Activated CD4-positive, alpha-beta T cell treated with anti-CD3 and anti-CD28 coated beads, Interleukin-2, amount 50 U/mL, for 24 hours (primary cell): ENCODE data around the gene ACSF2.
"Not testable (repeated sequence)": the region's sequence is repeated elsewhere in the genome, so short reads cannot be mapped to it uniquely, and the experiment has no call there.

ENCODE experiments used
- DNase-seq, 2 donors: peaks; one replicate each; pipeline ENCODE4 v3.0.0-alpha.2; 2020; ENCODE audit warnings: low read depth in 1 of 2, low spot score in 1 of 2

Gene ACSF2

GRCh38 chr17:50407921-50408320 is 18.1 kb upstream of the ACSF2 start:
- no peak for DNase-seq

GRCh38 chr17:50412188-50412732 is 13.8 kb upstream of the ACSF2 start:
- DNase-seq, result no peak

DNA sequence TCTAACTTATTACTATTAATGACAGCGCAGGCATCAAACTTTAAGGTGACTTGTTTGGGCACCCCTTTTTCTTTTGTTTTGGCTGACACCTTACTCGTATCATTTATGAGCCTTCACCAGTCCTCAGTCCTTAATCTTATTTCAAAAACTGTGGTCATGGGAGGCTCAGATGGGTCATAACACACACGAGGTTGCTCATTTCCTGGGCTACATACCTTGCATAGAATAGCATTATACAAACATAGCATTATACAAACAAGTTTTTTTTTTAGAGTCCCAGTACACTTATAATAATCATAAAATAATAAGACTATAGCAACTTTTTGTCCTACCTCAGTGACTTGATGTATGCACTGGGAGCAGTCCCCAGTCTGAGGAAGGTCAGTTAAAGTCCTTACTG is 11.2 kb upstream of the ACSF2 start:
- DNase-seq, result no peak

- not testable (repeated sequence) for DNase-seq
Measured at GRCh38 chr17:50419577-50419976, 6.4 kb upstream of the ACSF2 start.

DNA sequence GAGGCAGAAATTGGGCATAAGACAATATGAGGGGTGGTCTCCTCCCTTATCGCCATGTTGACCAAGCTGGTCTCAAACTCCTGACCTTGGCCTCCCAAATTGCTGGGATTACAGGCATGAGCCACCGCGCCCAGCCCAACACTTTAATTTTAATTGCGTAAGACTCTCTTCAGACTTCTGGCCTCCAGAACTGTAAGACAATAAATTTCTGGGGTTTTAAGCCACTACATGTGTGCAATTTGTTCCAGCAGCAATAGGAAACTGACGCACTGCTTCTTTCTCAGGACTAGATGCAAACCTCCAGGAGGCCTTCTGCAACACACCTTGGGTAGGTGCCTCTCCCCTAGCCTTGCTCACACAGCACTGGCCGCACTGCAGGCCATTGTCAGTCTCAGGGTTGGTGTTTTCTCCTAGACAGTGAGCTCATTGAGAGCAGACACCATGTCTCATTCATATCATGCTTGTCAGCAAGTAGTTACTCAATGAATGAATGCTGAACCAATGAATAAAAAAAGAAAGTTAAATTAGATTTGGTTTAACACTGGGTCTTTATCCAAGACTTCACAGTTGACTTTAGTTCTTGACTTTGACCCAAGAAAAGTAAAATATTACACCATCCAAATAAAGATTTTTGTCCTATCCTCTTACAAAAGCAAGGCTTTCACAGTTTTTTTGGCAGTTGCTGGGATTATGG is 5.5 kb upstream of the ACSF2 start:
- no peak for DNase-seq

DNA sequence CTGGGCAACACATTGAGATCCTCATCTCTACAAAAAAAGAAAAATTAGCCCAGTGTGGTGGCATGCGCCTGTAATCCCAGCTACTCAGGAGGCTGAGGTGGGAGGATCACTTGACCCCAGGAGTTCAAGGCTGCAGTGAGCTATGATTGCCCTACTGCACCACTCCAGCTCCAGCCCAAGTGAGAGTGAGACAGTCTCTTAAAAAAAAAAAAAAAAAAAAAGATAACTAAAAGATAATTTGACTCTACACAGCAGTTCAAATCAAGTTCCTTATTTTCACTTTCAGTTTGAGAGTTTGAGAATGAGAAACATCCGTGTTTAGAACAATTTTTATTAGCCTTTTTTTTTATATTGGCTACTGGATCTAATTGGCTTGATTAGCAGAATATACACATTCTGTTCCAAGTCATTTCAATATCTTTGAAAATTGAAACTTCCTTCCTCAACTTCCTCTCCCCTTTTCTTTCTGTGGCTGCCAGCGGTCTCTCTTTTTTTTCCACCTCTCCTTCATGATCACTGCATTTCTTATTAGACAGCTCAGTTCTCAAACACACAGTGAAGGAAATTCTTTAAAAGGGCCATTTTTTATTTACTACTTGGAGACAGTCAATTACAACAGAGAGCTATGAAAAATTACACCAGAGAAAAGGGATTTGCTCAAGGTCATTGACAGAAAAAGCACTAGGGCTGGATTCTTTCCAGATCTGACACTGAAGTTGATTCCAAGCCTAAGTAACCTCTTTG is 4.5 kb upstream of the ACSF2 start:
- DNase-seq, result no peak

- DNase-seq, result no peak
Measured at GRCh38 chr17:50422738-50423137, 3.3 kb upstream of the ACSF2 start.

DNA sequence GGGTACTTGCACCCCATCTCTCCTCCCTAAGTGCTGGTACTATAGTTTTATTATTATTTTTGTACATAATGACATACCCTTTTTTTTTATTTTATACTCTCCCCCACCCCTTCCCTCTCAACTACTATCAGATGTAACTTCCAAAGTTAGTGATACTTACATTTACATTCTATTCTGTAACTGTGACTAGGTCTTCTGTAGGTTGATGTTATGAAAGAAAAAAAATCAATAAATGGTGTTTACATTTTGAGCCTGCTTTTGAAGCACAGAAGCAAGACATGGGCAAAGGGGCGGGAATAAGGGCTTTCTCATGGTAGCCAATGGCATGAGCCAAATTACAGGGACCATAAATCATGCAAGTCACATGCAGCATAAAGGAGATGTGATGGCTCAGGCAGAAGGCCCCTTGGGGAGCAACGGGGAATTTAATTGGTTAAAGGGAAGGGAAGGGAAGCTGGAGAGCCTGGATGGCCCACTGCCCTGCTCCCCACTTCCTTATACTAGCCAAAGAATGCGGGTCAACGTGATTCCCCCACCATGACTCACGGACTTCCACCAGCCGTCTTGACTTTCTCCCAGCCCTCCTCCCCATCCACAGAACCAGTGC is 2.4 kb upstream of the ACSF2 start:
- no peak for DNase-seq

- DNase-seq, result no peak
Measured at GRCh38 chr17:50424246-50424995, 1.6 kb upstream of the ACSF2 start.

- no peak for DNase-seq
Measured at GRCh38 chr17:50424996-50425681, 879 bp upstream of the ACSF2 start.

GRCh38 chr17:50426472-50426782 is 409 bp downstream of the ACSF2 start:
- no peak for DNase-seq

DNA sequence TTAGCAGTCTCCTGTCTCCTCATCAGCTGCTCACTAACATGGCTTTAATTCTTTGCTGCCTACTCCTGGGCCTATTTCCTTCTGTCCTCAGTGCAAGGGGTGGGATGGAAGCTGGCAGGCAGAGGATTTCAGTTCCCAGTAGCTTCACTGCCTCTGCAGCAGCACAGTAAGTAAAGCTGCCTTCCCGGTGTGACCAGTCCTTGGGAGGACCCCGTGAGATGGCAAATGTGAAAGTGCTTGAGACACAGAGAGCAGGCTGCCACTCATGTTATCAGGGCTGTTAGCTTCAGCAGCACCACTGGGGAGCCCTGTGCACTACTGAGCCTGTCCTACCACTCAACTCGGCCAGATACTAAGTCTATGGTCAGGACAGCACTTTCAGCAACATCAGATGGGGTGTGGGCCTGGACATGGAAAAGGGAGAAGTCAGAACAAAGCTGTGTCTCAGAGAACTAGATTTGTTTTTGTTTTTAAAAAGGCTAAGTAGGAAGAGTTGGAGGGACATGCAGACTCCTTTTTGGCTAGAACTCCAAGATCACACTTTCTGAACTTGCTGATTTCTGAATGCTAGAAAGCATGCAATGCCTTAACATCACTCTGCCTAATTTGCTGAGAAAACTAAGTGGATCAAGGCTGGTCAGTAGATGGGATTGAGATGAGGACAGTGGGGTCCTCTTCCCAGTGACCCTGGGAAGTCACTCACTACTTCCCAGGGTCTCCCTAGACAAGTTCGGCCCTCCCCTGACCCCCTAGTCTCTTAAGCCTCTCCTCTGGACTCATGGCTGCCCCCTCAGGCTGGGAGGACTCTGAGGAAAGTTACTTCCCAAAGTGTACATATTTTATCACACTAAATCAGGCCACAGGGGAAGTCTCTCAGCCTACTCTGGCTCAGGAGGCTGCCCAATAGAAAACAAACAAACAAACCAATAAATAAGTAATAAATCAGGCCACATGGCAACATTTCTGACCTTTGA is 1.1 kb downstream of the ACSF2 start:
- no peak for DNase-seq

GRCh38 chr17:50428126-50428525 is 2.1 kb downstream of the ACSF2 start:
- not testable (repeated sequence) for DNase-seq

DNA sequence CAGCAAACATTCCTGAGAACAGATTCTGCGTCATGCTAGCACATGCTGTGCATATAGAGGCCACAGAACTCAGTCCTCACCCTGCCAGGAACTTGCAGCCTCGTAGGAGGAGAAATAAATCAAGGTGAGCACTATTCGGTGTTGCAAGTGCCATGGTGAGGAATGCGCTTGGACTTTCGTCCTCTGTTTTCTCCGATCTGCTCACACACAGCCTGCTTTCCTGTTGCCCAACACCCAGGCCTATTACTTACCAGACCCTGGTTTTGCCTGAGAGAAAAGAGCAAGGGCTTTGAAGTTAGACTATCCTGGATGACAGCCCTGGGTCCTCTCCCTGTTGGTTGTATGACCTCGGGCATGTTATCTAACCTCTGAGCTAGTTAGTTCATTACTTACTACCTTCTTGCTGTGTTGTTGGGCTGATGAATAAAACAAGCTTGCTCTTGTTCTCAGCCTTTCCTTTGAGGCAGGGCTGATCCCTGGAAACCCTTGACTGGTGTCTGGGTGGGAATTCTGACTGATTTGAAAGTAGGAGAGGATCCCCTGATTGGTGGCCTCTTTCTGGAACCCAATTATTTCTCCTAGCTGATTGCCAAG is 2.9 kb downstream of the ACSF2 start:
- no peak for DNase-seq

- no peak for DNase-seq
Measured at GRCh38 chr17:50429793-50430192, 3.8 kb downstream of the ACSF2 start.

- no peak for DNase-seq
Measured at GRCh38 chr17:50430821-50431618, 5.0 kb downstream of the ACSF2 start.

GRCh38 chr17:50432125-50432762 is 6.2 kb downstream of the ACSF2 start:
- no peak for DNase-seq

- no peak for DNase-seq
Measured at GRCh38 chr17:50437409-50437808, 11.4 kb downstream of the ACSF2 start.
